NCI-H82 (cell line): ENCODE measurements around the gene PNCK.
"Not testable (repeated sequence)": the region's sequence is repeated elsewhere in the genome, so short reads cannot be mapped to it uniquely, and the experiment has no call there.

Experiments
- DNase-seq: peaks from one replicate; lab custom pipeline; 2025; lab: John Stamatoyannopoulos, UW

PNCK gene

DNA sequence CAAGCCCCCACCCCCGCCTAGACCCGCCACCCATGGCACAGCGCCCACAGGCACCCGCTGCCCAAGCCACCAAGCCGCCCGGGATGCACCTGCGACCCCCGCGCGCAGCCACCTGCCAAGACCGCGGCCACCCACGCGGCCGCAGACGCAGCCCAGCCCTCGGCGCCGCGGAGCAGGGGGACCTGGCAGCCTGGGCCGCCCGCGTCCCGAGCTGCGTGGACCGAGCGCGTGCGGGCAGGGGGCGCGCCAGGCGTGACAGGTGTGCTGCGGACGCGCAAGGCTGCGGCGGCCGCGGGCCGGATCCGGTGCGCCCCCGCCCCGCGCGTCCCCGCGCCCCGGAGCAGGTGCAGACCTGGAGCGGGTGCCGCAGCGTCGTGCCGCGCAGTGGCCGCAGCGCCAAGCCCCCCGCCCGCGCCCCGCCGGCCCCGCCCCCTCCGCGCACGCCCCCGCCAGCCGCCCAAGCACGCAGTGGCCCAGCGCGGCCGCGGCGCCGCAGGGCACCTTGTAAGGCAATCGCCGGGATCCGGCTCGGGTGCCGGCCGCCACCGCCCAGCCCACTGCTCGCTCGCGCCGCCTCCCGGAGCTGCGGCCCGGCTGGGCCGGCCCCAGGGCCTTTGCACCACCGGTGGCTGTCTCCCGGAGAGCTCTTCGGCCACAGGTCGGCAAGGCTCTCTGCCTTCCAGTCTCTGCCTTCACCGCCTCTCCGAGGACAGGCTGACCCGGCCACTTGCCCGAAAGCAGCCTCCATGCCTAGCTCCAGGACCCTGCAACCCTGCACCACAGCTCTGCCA is at the start of gene PNCK:
TSS of gene PNCK (minus strand) at position 386 of the 791 bp plus-strand sequence. CDS start 737 bp downstream, outside the sequence.
- peak; percentile 35 for DNase-seq

DNA sequence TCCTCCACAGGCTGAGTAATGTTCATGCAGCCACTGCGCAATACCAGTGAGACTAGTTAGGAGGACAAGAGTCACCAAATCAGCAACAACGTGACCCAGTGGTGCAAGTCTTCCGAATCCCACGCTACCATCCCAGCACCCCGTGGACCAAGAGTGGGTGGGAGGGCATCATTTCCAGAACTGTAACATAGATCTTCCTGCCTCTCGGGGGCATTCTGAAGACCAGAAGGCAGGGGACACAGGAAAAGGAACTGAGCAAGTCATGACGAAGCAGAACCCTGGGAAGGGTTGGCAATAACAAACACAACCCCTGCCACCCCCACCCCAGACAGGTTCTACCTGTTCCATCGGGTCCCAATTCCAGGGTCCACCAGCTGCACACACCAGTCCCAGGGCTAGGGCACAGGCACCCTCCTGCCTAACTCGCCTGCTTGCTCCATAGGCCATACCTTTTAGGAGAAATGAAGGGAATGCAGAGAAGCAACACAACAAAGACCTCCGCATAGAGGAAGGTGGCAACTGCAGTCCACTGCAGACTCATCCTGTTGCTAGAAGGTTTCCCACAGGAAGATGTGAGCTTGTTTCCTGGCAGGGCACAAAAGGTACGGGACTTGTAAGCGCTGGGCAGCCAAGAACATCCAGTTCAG is 49.2 kb upstream of the PNCK start:
- DNase-seq: no peak

DNA sequence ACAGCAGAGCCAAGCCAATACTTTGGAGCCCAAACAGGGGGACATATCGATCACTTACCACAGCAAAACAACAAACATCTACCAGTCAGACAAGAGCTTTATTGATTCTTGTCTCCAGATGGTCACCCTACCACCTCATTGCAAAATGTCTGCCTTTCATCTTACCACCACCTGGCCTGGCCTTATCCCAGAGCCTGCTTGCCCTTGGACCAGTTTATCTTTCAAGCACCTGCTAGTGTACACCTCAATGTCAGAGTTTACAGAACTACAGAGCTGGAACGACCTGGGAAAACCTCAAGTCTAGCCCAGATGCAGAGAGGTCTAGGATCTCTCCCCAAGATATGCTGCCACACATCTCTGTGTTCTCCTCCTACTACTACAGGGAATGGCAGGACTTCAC is 46.1 kb upstream of the PNCK start:
- no peak for DNase-seq

DNA sequence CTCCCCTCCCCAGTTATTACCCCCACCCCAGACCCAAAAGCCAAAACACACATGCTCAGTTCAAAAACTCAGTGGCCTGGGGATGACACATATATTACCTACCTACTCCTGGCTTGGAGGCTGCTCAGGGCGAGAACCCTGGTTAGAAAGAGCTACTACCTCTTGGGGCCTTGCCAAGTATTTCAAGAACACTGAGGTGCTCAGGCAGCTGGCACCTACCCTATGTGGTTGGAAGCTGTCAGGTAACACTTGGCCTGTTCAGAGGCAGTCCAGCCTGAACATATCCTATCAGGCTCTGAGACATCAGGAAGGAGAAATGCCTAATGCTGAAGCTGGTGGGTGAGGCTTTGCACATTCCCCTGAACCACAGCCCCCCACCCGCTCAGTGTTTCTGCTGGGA is 45.6 kb upstream of the PNCK start:
- no peak for DNase-seq

DNA sequence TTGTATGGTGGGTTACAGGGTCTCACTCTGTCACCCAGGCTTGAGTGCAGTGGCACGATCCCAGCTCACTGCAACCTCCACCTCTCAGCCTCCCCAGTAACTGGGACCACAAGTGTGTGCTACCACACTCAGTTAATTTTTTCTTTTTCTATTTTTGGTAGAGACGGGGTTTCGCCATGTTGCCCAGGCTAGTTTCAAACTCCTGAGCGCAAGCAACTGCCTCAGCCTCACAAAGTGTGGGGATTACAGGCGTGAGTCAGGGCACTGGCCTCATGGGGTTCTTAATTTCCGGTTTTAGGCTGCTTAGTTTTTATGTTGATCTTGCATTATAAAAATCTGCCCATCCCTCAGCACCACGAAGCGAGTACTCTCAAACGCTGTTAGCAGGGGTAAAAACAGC is 43.8 kb upstream of the PNCK start:
- DNase-seq: no peak

DNA sequence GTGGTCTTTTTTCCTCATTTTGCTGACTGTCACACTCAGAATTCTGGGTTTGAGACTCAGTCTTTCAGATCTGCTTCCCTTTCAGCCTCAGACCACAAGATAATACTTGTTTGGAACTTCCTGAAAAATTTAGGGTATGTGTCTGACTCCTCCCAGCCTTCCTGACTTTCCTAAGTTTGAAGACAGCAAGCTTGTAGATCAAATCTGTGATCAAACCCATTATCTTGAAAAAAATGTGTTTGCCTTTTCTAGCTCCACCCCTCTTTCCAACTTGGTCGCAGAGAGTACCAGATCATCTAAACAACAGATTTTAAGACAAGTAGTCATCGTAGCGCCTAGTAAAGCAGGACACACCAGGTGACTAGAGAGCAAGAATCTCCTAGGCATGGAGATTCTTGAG is 40.6 kb upstream of the PNCK start:
- no peak for DNase-seq

DNA sequence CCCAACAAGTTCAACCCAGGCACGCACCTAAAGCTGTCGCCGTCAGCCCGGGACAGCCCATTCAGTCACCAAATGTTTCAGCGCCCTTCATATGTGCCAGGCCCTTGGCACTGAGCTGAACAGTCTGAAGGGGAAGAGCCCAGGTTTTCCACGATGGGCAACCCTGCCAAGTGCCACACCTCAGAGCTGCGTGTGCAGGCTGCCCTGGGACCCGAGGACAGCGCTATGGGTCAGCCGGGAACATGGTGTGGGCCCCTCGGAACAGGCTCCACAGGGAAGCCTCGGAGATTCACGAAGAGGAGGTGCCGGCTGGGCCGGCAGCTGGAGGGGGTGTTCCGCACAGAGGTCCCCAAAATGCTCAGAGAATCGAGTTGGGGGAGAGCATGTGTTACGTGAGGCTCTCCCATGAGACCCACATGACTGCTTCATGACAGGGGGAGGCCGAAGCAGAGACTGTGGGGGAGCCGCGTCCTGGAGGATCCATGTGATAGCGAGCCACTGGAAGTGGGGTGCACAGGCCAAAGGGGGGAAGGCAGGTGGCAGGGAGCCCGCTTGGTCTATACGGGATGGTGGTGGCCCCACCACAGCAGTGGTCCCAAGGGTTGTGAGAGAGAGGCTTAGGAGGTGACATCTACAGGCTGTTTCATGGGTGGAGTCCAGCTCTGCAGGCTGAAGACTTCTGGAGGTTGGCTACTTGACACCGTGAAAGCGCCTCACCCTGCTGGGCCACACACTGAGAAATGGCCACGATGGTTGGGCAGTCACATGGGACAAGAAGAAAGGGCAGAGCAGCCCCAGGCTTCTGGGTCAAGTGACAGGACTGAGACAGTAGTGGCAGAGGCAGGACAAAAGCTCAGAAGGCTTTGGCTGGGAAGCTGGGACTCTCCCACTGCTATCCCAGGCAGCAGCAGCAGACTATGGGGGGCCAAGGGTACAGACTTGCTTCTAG is 36.4 kb upstream of the PNCK start:
- DNase-seq: no peak

DNA sequence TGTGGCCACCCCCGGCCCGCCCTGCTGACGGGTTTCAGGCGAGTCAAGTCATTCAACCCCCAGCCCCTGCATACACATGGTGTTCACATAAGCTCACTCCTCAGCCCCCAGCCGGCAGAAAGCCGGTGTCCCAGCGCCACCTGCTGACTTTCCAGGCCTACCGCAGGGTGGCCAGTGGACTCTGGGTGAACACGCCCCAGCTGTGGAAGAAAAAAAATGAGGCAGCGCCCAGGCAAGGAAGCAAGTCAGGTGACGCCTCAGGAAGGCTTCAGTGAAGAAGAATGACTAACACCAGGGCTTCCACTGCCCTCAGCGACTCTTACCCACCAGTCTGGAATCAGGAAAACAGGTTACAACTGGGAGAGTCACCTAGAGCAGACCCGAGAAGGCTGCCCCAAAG is 34.8 kb upstream of the PNCK start:
- peak; percentile 91 for DNase-seq

DNA sequence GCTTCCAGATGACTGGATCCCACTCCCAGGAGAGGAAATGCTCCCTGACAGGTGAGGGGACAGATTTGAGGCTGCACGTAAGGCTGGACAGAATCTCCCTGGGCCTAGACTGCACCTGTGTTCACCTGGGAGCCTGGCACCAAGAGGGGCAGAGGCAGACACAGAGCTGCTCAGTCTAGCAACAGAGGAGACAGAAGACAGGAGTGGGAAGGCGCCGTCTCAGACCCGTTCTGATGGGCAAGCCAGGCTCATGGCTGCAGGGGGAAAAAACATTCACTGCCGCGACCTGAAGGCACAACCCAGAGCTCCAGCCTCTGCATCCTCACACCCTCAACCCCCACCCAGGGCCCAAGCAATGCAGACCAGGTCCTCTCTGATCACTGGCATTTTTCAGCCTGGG is 33.8 kb upstream of the PNCK start:
- DNase-seq: no peak

DNA sequence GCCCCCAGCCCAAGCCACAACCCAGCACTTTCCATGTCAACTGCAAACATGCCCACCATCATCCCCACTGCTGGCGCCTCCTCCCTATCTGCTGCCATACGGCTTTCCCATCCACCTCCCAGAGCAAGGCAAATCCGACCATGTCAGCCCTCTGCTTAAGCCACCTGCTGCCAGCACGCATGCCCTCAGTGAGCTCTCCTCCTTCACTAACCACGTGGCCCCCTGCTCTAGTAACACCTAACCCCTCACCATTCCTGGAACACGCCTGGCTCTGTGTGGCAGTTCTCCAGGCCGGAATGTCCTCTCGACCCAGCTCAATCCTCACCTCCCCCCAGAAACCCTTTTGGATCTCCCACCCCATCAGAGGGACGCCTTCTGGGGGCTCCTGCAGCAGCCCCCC is 33.2 kb upstream of the PNCK start:
- DNase-seq: no peak

DNA sequence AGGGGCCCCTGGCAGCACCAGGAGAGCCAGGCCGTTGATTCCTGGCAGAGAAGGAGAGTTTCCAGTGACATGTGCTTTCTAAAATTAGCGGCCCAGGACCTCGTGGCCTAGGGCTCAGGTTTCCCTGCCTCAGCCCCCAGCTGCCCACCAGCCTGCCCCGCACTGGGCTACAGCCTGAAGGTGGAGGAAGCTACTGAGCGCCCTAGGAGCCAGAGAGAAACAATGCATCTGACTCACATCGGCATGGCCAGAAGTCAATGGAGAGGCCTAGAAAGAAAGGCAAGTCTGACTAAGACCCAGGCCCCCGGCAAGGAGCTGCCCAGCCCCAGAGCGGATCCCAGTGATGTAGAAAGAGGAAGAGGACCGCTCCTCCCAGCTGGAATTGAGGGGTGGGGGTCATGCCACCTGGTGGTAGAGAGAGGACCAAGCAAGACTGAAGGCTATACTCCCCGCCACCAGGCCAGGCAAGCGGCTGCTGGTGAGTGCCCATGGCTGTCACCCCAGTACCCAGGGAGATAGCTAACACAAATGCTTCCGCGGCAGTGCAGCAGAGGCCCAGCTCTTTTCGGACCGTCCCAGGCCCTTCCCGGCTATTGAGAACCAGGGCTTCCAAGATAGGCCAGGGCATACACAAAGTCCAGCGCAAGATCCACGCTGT is 31.9 kb upstream of the PNCK start:
- not testable (repeated sequence) for DNase-seq

DNA sequence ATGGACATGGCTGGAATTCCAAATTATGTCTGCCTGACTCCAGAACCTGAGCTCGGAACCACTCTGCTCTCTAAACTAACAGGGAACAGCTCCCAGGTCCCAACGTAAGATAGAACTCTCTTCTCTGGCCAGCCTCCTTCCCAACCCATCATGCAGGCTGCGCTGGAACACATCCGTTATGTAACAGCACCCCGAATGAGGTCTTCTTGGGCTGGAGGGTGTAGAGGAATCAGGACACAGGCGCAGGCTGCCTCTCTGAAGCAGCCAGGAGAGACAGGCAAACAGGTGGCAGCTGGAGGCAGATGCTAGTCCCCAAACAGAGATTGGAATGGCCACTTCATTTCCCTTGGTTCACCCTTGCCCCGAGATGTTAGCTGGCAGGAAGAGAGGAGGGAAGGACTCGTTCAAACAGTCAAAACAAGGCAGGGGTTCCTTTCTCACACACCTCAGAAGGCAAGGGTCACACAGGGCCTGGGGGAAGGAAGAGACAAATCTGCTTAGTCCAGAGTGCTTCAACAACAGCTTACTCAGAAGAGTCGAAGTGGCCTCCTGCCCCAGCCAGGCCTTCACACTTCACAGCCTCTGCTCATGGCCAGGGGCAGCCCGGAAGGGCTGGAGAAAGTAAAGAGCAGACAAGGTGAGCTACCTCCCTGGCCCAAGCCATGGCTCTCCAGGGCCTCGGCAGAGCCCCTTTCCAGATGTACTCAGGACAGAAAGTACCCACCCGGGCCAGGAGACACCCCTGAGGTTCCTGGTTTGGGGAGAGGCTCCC is 31.2 kb upstream of the PNCK start:
- DNase-seq: not testable (repeated sequence)

DNA sequence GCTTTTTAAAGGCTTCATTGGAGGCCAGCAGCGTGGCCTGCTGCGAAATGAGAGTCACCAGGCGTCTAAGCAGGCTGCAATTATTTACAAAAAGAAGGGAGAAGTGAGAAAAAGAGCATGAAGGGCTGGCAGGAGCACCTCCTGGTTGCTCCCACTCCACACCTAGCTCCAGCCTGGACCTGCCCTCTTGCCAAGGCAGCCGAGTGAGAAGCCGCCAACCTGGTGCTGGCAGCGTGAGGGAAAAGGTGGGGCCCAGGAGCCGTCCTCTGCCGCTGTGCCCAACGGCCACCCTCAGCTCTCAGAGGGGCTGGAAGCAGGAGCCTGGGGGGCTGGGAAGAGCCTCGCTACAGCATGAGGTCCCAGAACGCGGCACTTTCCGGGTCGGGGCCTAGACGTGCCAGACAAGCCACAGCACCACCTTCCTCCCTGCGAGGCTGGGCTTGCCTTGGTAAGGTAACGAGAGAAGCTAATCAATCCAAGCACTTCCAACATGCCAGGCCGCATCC is 30.5 kb upstream of the PNCK start:
- no peak for DNase-seq

DNA sequence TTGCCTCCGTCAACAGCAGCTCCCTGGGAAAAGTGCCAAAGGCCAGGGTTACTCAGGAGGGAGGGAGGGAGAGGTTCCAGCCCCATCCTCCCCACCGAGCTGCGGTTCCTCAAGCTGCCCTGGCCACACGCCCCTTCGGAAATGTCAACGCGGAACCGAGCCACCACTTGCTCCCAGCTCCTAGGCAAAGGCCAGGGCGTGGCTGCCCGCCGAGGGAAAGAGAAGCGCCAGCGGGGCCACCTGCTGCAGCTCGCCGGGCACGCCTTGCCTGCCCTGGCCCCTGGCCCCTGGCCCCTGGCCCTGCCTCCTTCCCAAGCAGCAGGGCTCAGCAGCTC is 29.4 kb upstream of the PNCK start:
- no peak for DNase-seq

DNA sequence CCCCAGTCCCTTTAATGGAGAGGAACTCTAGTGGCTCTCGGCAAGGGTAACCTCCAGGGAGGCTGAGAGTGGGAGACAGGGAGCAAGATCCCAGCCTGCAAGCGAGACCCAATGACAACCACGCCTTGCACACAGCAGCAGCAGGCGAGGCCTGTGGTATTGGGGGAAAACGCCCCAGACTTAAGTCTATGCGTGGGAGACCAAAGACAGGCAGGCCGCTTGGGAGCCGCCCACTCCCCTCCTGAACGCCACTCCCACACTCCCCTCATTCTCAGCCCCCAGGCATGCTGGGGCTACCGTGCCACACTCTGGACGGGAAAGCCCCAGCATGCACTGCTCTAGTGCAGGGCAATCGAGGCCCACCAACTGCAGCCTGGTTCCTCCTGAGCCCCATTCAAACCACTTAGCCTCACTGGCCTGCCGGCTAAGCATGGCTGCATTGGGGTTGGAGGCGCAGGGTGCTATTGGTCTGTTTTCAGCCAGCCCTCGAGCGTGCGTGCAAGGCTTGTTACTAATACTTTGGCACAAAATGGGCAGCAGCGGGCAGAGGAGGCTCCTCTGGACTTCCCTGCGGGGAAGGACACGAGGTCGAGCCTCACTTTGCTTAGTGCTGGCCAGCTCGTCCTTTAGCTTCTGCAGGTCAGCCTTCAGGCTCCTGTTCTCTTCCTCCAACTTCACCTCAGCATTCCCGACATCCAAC is 28.9 kb upstream of the PNCK start:
- DNase-seq: no peak

DNA sequence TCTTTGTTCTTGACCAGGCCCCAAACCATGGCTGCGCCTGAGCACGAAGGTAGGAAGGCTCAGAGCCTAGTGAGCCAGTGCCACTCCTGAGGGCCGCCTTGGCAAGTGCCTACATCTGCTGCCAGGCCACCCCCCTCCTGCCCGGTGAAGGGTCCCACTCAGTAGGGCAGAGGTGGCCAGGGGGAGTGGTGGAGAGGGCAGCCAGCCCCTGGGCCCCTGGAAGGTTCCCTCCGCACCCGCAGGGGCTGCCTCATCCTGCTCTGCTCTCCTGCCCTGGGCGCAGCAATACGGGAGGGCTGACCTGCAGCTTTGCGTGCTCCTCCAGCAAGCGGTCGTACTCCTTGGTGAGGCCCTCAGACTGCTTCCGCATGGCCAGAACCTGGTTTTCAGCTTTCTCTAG is 28.1 kb upstream of the PNCK start:
- no peak for DNase-seq

DNA sequence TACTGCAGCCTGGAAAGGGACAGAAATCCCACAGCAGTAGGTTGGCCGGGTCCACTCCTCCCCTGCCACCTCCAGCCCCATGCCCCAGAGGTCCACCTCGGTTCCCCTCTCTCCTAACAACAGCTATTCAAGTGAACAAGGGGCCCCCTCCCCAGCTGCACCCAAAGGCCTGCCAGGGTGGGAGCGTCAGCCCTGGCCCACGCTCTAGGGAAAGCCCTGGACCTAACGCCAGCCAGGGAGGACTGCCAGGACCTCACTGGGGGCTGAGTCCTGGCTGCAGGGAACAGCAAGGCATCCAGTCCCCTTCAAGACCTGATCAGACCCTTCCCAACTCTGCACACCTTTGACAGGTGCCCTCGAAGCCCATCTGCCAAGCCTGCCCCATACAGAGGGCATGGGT is 27.4 kb upstream of the PNCK start:
- no peak for DNase-seq

DNA sequence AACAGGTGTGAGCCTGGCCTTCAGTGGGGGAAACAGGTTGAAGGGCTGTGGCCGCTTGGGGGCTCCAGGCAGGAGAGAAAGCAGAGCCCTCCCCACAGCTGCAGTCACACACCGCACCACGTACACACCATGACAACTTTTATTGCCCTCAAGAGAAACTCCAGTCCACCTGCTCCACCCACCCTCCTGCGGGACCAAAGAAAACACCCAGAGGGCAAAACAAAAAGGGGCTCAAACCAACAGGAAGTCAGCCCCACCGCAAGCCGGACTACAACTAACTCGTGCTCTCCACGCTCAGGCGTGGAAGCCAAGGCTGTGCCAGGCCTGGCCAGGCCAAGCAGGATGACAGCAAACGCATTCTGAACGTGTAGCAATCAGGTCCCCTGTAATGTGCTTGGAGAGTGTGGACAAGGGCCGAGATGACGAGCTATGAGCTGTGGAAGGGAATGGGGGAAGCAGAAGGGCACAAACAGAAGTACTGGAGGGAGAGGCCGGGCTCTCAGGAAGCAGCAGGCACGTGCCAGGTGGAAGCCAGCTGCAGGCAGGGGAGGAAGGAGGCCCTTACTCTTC is 26.8 kb upstream of the PNCK start:
- DNase-seq: no peak

DNA sequence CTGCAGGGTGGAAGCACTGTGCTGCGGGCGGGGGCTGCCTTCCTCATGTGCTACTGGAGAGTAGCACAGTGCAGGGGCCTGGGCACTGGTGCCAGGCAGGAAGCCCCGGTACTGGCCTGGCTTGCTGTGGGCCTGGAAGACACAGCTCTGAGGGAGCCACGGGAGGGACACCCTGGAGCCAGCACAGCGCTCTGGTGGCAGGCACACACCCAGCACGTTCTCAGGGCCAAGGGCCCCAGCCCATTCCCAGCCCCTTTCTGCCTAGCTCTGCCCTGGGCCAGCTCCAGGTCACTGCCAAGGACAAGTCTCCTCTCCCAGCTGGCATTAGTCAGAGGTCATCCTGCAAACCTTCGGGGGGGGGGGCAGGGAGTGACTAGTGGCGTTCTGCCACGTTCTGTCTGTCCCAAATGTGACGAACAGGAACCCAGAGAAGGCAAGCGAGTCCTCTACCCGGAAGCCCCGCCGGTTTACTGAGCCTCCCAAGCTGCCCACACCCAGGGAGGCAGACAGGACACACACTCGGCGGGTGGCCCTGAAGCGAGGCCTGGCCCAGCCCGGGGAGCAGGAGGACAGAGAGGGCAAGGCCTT is 26.3 kb upstream of the PNCK start:
- DNase-seq: not testable (repeated sequence)
